ENCODE data around the gene CFAP107. TPM values are rescaled to one million over a fixed set of nuclear protein-coding genes. Genes with fewer than 3 reads are reported as not detected.

Gene CFAP107
- polyA plus RNA-seq, 1 donor (not counting 4 experiments of a cell fraction or from before 2014, with no cell fraction given): not detected

DNA sequence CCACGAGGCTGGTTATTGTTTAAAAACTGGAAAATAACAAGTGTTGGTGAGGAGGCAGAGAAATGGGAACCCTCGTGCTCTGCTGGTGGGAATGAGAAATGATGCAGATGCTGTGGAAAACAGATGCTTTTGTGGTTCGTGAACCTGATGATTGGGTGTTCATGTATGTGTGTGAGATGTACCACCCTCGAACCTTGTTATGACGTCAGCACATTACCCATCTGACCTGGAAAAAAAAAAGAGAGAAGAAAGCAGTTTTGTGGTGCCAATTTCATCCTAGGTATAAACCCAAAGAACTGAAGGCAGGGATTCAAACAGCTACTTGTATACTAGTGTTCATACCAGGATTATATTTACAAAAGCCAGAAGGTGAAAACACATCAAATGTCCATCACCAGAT, 6.4 kb upstream of the CFAP107 start:
- Histone ChIP-seq H3K4me1 (ENCODE audit: control insufficient read depth, extremely low read depth, insufficient read depth, low read length) (no peaks in the 10 kb centered on the region), H4K20me1 (ENCODE audit: control insufficient read depth, extremely low read depth, insufficient read depth, low read length) (no peaks in the 10 kb centered on the region), H3K9me1 (ENCODE audit: control insufficient read depth, extremely low read depth, insufficient read depth, low read length) (no peaks in the 10 kb centered on the region), H2AFZ (ENCODE audit: control insufficient read depth, low read length) (no peak overlapping the region), H3K27ac (ENCODE audit: control insufficient read depth, insufficient read depth, low read length) (no peak overlapping the region), H3K36me3 (ENCODE audit: control insufficient read depth in 2 of 2, extremely low read depth in 1 of 2, insufficient read depth in 2 of 2, low read length in 2 of 2) (no peaks in the 10 kb centered on the region), H3K27me3 (ENCODE audit: control insufficient read depth, extremely low read depth, insufficient read depth, low read length) (no peaks in the 10 kb centered on the region), H3K79me2 (ENCODE audit: control insufficient read depth, insufficient read depth, low read length) (no peaks in the 10 kb centered on the region), H3K4me2 (ENCODE audit: control insufficient read depth, extremely low read depth, insufficient read depth, low read depth, low read length) (no peak overlapping the region), H3K9ac (ENCODE audit: control insufficient read depth, extremely low read depth, insufficient read depth, low read length) (no peak overlapping the region), H3K4me3 (ENCODE audit: control insufficient read depth in 2 of 3, extremely low read depth in 1 of 3, insufficient read depth in 2 of 3, low read depth in 1 of 3, low read length in 3 of 3) (no peak overlapping the region), H3K9me3 (ENCODE audit: control insufficient read depth, low read depth, low read length) (no peaks in the 10 kb centered on the region)
- FAIRE-seq (no peak), DNase-seq (ENCODE audit: low read depth, low spot score) (no peak)
- no peak for TF ChIP-seq EZH2 (IDR thresholded peaks at IDR 0.05; ENCODE audit: low read length)
- no peak for TF ChIP-seq CTCF (optimal IDR thresholded peaks at IDR 0.05 in 1 of 3, IDR thresholded peaks at IDR 0.05 in 1 of 3, conservative IDR thresholded peaks at IDR 0.05 in 1 of 3; ENCODE audit: extremely low read depth in 1 of 3, insufficient read depth in 2 of 3, low read length in 3 of 3)
- dilution Hi-C loops (cut with MboI; ENCODE audit: extremely low pct_ligation_motif_present, low sequenced_read_pairs): no loop called here

DNA sequence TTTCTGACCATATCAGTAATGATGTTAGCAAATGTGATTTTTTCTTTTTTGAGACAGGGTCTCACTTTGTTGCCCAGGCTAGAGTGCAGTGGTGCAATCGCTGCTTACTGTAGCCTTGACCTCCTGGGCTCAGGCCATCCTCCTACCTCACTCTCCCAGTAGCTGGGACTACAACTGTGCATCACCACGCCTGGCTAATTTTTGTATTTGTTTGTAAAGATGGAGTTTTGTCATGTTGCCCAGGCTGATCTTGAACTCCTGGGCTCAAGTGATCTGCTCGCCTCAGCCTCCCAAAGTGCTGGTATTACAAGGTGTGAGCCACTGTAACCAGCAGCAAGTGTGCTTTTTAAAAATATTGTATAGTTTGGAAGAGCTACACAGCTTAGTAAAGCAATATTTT, 4.1 kb upstream of the CFAP107 start:
- DNase-seq (ENCODE audit: low read depth, low spot score) (no peak), FAIRE-seq (no peak)
- Histone ChIP-seq H3K9me3 (ENCODE audit: control insufficient read depth, low read depth, low read length) (no peaks in the 10 kb centered on the region), H2AFZ (ENCODE audit: control insufficient read depth, low read length) (no peak overlapping the region), H3K27ac (ENCODE audit: control insufficient read depth, insufficient read depth, low read length) (no peak overlapping the region), H3K9me1 (ENCODE audit: control insufficient read depth, extremely low read depth, insufficient read depth, low read length) (no peaks in the 10 kb centered on the region), H3K4me3 (ENCODE audit: control insufficient read depth in 2 of 3, extremely low read depth in 1 of 3, insufficient read depth in 2 of 3, low read depth in 1 of 3, low read length in 3 of 3) (no peak overlapping the region), H3K79me2 (ENCODE audit: control insufficient read depth, insufficient read depth, low read length) (no peaks in the 10 kb centered on the region), H4K20me1 (ENCODE audit: control insufficient read depth, extremely low read depth, insufficient read depth, low read length) (no peaks in the 10 kb centered on the region), H3K27me3 (ENCODE audit: control insufficient read depth, extremely low read depth, insufficient read depth, low read length) (no peaks in the 10 kb centered on the region), H3K4me1 (ENCODE audit: control insufficient read depth, extremely low read depth, insufficient read depth, low read length) (no peaks in the 10 kb centered on the region), H3K4me2 (ENCODE audit: control insufficient read depth, extremely low read depth, insufficient read depth, low read depth, low read length) (no peak overlapping the region), H3K36me3 (ENCODE audit: control insufficient read depth in 2 of 2, extremely low read depth in 1 of 2, insufficient read depth in 2 of 2, low read length in 2 of 2) (no peaks in the 10 kb centered on the region), H3K9ac (ENCODE audit: control insufficient read depth, extremely low read depth, insufficient read depth, low read length) (no peak overlapping the region)
- dilution Hi-C loops (cut with MboI; ENCODE audit: extremely low pct_ligation_motif_present, low sequenced_read_pairs): no loop called here
- TF ChIP-seq CTCF (optimal IDR thresholded peaks at IDR 0.05 in 1 of 3, IDR thresholded peaks at IDR 0.05 in 1 of 3, conservative IDR thresholded peaks at IDR 0.05 in 1 of 3; ENCODE audit: extremely low read depth in 1 of 3, insufficient read depth in 2 of 3, low read length in 3 of 3) (no peak), EZH2 (IDR thresholded peaks at IDR 0.05; ENCODE audit: low read length) (no peak)
